ENCODE data around the gene ACER2.
A peak's percentile ranks its signal among the peaks of the same experiment; 100 is the strongest.
"Not testable (repeated sequence)": the region's sequence is repeated elsewhere in the genome, so short reads cannot be mapped to it uniquely, and the experiment has no call there.

ACER2 gene

DNA sequence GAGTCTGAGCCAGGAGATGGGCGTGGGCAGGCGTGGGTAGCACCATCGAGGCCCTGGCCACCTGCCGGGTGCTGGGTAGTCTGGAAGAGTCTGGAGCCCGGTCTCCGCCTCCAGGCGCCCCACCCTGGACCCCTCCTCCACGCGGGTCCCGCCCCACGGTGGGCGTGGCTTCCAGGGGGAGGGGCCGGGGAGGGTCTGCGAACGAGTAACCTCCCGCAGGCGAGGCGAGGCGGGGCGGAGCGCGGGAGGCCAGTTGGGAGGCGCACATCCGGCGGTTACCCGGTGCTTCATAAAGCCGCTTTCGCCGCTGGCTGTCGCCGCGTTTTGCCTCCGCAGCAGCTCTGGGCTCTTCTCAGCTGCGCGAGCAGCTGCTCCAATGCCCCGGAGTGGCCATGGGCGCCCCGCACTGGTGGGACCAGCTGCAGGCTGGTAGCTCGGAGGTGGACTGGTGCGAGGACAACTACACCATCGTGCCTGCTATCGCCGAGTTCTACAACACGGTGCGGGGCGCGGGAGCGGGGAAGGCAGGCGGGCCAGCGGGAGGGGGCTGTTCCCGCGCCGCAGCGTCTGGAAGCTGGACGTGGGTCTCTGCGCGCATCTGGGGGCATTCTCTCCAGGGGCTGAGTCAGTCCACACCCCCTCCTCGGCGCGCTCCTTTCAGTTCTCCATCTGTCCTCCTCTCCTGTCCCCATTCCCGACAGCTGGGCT, at the start of gene ACER2:
ACER2 (plus strand) TSS at position 317 of the 708 bp plus-strand sequence; CDS start at position 393, 76 bp downstream.
- peak; percentile 63 for DNase-seq

DNA sequence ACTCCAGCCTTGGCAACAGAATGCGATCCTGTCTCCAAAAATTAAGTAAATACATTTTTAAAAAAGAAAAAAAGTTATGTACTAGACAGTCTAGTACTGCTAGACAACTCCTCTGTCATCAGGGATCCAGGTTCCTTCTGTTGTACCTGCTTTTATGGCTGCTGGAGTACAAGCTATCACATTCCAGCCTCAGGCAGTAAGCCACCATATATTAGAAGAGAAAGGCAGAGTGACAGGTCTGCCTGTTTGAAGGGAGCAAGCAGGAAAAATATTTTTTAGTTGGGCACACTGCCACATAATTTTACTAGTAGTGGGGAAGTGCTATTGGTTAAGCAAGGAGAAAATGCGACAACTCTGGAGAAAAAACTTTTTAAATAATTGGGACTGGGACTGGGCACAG, 39.7 kb upstream of the ACER2 start:
- DNase-seq = no peak

DNA sequence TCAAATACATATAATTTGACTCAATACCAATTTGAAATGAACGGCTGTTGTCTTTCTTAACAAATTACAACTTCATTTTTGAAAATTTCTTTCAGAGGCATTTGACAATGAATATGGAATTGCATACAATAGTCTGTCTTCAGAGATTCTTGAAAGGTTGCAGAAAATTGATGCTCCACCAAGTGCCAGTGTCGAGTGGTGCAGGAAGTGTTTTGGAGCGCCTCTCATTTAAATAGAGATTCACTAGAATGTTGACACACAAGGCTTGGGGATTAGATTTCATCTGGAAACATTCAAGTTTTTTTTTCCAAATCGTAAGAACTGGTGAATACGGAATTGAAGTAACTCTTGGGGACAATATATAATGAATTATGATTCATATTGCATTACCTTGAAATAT, 36.9 kb upstream of the ACER2 start:
- no peak for DNase-seq

DNA sequence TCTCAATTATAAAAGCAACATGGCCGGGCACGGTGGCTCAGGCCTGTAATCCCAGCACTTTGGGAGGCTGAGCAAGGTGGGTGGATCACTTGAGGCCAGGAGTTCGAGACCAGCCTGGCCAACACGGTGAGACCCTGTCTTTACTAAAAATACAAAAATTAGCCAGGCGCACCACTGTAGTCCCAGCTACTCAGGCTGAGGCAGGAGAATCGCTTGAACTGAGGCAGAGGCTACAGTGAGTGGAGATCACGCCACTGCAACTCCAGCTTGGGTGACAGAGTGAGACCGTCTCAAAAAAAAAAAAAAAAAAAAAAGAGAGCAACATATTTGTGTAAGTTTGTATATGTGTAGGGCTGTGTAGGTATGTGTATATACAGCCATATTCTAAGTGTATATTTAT, 36.2 kb upstream of the ACER2 start:
- DNase-seq = no peak

DNA sequence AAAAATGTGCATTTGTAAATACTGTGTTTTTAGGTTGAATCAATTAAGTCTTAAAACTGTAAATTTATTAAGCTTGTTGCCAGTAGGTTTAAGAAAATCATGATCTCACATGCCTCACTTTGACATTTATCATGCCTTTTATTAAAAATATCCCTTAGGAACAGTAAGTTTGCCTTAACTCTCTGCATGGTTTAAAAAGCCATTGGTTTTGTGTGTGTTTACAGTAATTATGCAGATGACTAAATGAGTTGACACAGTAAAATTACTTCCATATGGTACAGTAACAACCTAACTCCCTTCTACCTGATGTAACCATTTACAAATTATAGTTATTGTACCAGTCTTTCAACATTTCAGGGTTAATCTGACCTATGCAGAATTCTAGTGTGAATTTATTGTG, 35.3 kb upstream of the ACER2 start:
- DNase-seq = no peak

DNA sequence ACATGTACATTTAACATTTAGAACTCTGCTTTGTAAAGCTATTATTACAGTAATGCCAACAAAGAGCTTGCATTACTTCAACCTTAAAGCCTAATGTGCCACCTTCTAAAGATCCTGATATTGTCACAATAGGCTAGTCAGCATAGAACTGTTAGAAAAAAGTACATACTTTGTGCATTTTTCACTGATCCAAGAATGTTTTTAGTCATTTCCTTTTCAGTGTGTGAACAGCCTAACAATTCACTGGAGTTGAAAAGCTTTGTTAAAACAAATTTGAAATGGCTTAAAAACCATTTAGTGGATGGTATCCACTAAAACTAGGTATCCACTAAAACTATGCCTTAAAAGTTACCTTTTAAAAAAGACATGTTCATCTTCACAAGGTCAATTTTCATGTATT, 33.3 kb upstream of the ACER2 start:
- no peak for DNase-seq

DNA sequence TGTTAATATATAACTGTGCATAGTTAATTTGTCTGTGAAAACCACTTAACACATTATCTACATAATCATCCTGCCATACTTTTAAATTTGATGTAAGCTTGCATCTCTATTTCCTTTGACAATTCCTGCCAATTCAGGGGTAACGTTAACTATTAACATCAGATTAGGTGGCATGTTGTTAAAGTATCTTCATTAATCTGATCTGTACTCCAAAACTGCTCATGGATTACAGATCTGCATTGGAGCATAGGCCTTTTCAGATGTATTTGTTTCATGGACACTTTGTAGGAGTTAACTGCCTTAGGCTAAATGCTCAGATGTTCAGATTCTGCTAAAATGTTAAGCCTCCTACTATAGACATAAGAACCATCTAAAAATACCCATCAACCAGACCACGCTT, 31.9 kb upstream of the ACER2 start:
- no peak for DNase-seq

DNA sequence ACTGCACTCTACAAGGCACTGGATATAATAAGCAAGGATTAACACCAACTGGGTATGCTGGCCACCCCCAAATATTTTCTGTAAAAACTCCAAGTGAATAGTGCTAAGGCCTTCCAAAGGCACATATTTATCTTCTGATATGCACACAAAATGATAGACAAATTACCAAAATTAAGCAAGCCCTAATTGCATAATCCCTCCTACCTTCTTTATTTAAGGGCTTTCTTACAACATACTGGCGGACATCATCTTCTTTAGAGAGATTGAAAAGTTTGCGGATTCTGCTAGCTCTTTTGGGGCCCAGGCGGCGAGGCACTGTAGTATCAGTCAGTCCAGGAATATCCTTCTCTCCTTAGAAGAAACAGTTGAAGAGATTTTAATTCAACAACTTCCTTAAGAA, 30.6 kb upstream of the ACER2 start:
- DNase-seq = no peak

DNA sequence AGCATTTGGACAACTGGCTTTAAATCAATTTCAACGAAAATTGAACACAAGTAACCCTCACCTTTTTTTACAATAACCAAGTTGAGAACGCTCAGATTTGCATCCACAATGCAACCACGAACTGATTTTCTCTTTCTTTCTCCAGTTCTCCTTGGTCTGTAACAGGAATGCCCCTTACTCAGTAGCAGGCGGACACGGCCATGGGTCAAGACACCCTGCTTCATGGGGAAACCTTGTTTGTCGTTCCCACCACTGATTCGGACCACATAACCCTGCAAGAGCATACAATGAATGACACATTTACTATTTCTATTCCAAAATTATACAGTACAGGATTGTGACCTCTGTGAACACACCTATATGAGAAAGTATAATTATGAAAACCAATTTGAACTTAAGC, 30.2 kb upstream of the ACER2 start:
- no peak for DNase-seq

DNA sequence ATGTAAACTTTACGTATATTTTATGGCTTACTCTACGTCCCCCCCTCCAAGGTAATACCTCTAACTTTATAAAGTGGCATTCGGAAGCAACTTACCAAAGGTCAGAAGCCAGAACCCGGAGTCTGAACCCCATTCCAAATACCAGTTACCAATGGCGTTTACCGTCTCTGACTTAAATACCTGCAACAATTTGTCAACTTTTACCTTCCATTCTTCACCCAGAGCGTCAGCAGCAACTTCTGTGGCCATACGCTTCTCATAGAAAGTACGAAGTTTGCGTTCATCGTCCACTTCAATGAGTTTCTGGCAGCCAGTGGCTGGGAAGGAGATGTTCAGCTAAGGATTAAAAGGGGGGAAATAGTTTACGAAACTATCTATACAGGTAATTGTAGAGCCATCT, 29.5 kb upstream of the ACER2 start:
- no peak for DNase-seq

DNA sequence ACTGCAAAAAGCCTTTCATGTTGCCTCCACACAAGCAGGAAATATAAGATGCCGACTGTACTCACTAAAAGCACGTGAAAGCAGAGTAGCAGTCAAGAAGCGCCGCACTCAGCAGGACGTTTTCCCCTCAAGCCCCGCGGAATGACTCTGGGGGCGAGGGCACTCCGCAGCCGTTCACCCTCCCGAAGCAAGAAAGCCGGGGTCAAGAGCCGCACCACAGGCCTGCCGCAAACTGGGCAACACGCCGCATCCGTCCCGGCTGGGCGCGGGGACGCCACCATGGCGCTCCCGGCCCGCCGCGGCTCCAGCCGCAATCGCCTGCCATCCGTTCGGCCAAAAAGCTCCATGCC, 29.1 kb upstream of the ACER2 start:
- no peak for DNase-seq

DNA sequence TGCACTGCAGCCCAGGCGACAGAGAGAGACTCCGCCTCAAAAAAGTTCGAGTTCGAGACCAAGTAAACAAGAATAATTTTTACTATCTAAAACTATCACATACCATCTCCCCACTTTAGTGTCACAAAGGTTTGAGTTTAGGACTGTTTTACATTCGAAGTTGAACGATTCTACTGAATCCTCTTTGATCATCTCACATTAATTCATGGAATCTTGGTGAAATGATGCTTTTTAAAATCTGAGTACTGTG, 28.1 kb upstream of the ACER2 start:
- DNase-seq = no peak

DNA sequence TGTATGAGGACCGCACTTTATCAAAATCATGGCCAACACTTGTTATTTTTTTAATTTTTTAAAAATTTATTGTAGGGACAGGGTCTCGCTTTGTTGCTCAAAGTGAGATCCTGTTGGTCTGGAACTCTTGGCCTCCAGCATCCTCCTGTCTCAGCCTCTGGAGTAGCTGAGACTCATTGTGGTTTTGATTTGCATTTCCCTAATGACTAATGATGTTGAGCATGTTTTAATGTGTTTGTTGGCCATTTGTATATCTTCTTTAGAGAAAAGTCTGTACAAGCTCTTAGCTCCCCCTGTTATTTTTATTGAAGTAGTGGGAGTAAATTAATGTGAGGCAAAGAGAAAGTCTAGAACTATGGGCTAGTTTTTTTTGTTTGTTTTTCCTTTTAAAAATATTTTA, 27.2 kb upstream of the ACER2 start:
- no peak for DNase-seq

DNA sequence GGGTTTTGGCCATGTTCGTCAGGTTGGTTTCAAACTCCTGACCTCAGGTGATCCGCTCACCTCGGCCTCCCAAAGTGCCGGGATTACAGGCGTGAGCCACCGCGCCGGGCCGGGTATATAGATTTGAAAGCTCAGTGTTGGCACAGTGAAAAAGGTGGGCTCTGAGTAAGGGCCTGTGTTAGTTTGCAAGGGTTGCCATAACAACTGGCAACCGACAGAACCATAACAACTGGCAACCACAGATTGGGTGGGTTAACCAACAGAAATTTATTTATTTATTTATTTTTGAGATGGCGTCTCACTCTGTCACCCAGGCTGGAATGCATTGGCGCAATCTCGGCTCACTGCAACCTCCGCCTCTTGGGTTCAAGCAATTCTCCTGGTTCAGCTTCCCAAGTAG, 23.6 kb upstream of the ACER2 start:
- not testable (repeated sequence) for DNase-seq

DNA sequence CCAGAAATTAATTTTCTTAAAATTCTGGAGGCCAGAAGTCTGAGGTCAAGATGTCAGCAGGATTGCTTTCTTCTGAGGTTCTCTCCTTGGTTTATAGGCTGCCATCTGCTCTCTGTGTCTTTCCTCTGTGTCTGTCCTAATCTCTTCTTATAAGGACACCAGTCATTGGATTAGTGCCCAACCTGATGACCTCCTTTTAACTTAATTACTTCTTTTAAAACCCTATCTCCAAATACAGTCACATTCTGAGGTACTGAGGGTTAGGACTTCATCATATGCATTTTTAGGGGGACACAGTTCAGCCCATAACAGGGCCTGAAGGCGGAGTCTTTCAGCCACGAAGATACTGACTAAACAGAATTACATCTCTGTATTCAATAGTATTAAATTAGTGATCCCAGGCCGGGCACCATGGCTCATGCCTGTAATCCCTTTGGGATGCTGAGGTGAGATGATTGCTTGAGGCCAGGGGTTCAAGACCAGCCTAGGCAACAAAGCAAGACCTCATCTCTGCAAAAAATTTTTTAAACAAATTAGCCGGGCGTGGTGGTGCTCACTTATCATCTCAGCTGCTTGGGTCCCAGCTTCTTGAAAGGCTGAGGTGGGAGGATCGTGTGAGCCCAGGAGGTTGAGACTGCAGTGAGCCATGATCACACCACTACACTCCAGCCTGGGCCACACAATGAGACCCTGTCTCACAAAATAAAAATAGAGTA, 22.9 kb upstream of the ACER2 start:
- no peak for DNase-seq

DNA sequence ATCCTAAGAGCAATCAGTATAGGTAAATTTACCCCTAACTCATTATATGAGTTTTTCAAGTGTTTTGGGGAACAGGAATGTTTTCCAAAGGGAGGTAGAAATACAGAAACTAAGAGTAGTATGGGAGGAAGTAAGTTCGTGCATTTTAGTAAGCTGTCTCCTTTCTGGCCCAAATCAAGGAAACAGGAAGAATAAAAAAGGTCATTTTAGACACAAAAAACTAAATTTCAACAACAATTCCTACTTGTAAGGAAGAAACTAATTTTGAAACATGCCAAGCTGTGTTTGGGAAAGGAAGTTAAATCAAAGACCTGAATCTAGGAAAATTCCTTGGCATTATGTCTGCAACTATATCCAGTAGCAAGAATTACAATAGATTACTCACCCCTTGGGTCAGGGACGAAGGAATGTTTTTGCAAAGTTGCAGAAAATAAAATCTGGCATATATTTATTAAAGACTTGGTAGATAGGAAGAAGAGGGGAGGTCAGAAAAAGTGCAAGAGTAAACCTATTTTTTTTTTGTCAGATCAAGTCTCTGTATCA, 22.2 kb upstream of the ACER2 start:
- DNase-seq = no peak

DNA sequence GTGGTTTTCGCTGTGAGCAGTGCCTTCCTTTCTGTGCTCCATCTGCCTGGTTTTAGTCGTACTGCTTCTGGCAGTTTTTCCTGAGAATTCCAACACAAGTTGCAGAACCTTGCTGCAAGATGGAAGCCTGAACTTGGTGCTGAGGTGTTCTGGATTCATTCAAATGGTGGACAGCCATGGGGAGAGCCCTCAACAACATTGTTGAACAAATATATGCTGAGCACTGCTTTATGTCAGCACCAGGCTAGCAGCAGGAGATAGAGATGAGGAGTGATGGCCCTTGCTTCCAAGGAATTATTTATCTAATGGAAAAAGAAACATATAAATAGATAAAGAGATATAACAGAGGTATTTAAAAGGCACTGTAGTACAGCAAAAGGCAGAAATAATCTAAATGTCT, 21.5 kb upstream of the ACER2 start:
- no peak for DNase-seq

DNA sequence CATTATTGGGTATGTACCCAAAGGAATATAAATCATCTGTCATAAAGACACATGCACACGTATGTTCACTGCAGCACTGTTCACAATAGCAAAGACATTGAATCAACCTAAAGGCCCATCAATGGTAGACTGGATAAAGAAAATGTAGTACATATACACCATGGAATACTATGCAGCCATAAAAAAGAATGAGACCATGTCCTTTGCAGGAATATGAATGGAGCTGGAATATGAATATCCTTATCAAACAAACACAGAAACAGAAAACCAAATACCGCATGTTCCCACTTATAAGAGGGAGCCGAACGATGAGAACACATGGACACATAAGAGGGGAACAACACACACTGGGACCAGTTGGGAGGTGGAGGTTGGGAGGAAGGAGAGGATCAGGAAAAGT, 19.3 kb upstream of the ACER2 start:
- not testable (repeated sequence) for DNase-seq

DNA sequence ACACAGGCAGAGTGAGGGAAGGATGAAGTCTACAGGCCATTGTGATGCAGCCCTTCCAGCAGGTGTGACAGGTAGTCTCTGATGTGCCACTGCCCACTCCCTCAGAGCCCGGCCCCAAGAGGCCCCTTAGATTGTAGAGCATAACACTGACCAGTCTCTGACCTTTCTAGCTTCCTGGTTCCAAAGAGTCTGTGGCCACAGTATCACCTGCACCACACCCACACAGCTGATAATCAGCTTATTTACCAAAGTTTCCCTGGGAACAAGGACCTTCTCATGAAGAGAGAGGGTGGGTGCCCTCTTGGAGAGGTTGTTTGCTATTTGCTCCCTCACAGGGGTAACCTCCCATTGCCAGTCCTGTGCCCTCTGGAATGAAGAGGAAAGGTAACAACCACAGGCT, 11.0 kb upstream of the ACER2 start:
- DNase-seq = no peak

DNA sequence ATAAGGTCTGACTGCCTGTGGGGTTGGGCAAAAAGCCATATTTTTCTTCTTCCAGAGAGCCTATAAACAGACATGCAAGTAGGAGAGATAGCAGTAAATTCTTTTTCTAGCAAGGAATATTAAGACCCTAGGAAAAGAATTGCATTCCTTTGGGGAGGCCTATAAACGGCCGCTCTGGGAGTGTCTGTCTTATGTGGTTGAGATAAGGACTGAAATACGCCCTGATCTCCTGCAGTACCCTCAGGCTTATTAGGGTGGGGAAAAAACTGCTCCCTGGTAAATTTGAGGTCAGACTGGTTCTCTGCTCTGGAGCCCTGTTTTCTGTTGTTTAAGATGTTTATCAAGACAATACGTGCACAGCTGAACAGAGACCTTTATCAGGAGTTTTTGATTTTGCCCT, 5.6 kb upstream of the ACER2 start:
- not testable (repeated sequence) for DNase-seq

DNA sequence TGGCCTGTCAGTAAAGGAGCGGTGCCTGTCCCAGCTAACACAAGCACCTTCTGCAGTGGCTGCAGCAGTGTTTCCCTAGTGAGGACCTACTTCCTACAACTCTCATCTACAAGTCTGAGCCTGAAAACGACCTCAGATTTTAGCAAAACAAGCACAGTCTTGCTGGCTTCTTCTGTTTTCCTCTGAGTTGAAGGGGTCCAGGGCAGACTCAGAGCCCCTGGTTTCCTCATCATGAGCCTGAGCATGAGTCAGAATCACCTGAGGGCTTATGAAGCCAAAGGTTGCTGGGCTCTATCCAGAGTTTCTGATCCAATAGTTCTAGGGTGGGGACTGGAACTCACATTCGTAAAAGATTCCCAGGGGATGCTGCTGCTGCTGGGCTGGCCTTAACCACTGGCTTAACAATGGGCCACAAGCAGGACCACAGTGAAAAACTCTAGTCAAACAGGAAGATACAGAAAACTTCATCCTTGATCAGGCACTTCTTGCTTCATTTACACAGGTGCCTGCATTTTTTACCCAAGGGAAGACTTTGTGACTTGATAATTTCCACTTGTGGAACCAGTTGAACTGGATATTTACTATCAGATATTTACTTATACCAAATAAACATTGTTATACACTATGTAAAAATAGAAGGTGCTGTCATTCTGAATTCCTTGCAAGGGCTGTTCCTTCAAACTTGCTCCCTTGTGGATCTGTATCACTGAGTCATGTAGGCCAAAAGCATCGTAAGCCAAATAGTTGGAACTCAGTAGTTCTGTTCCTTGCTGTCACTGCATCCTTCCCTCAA, 4.3 kb upstream of the ACER2 start:
- no peak for DNase-seq

DNA sequence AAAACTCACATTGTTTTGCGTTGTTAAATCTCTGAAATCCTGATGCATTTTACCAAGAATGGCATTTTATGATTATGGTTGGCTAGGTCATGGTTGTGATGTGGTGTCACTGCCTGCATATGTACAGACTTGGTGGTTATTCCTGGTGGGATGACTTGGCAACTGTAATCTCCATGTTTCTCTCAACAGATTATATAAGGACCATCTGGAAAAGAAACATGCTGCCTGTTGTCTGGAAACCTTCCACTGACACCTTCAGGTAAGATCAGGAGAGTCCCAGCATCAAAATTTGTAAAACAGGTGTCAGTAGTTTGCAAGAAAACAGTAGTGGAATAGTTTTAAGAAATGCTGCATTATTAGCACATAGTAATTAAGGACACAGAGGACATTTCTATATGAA, 3.0 kb upstream of the ACER2 start:
- no peak for DNase-seq

DNA sequence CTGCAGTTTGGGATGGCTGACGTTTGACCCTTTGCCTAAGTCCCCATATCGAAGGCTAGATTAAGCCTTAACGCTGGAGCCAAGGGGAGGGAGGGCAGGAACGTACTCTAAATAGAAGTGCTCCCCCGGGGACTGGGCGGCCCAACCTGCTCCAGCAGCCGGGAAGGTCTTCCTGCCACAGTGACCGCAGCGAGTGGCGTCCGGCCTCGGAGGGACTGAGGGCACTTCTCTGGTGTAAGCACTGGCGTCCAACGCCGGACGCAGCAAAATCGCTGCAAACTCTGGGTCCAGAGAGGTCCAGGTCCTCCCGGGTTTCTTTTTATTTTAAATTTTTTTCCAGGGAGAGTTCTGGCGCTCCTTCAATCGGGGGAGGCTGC, 505 bp upstream of the ACER2 start:
- DNase-seq = no peak

Measured in NCI-H510A treated with DMSO at 0.1 percent for 48 hours (cell line).